ENCODE results near the gene AVEN.

The AVEN gene

GRCh38 chr15:33848011-33848410, 191.0 kb downstream of the AVEN start:
- Histone ChIP-seq H3F3A (ENCODE audit: control insufficient read depth, insufficient read depth) (no peaks in the 10 kb centered on the region), H3K9me3 (ENCODE audit: control insufficient read depth, insufficient read depth, low read length) (no peaks in the 10 kb centered on the region), H3K36me3 (ENCODE audit: control insufficient read depth, low read length) (no peaks in the 10 kb centered on the region), H4K20me1 (ENCODE audit: control insufficient read depth, insufficient read depth, low read depth, low read length) (no peaks in the 10 kb centered on the region), H3K4me1 (ENCODE audit: control insufficient read depth, low read length) (no peaks in the 10 kb centered on the region), H3K79me2 (ENCODE audit: control insufficient read depth, low read length) (no peaks in the 10 kb centered on the region), H3K4me3 (ENCODE audit: low read length) (no peak overlapping the region), H3K9me2 (replicated peaks; ENCODE audit: control insufficient read depth, low read length) (no peaks in the 10 kb centered on the region), H3K4me2 (ENCODE audit: low read length) (no peak overlapping the region), H3K27me3 (ENCODE audit: control insufficient read depth, low read length) (no peaks in the 10 kb centered on the region), H3K27ac (ENCODE audit: low read depth, low read length) (no peak overlapping the region)
- TF ChIP-seq CTCF (IDR thresholded peaks at IDR 0.05; ENCODE audit: low read depth, low read length, poor library complexity, severe bottlenecking) (no peak), EZH2phosphoT487 (IDR thresholded peaks at IDR 0.05; ENCODE audit: borderline replicate concordance, low read length) (no peak)

GRCh38 chr15:33846862-33847261, 192.1 kb downstream of the AVEN start:
- H3K4me1 ChIP-seq (ENCODE audit: control insufficient read depth, low read length), result no peaks in the 10 kb centered on the region
- TF ChIP-seq CTCF (IDR thresholded peaks at IDR 0.05; ENCODE audit: low read depth, low read length, poor library complexity, severe bottlenecking) (no peak), EZH2phosphoT487 (IDR thresholded peaks at IDR 0.05; ENCODE audit: borderline replicate concordance, low read length) (no peak)
- no peaks in the 10 kb centered on the region for H3K79me2 ChIP-seq (ENCODE audit: control insufficient read depth, low read length)
- H3K4me3 ChIP-seq (ENCODE audit: low read length), result no peak overlapping the region
- no peaks in the 10 kb centered on the region for H3K9me3 ChIP-seq (ENCODE audit: control insufficient read depth, insufficient read depth, low read length)
- no peaks in the 10 kb centered on the region for H4K20me1 ChIP-seq (ENCODE audit: control insufficient read depth, insufficient read depth, low read depth, low read length)
- H3K27ac ChIP-seq (ENCODE audit: low read depth, low read length), result no peak overlapping the region
- H3K36me3 ChIP-seq (ENCODE audit: control insufficient read depth, low read length), result no peaks in the 10 kb centered on the region
- no peaks in the 10 kb centered on the region for H3K9me2 ChIP-seq (replicated peaks; ENCODE audit: control insufficient read depth, low read length)
- no peak overlapping the region for H3K4me2 ChIP-seq (ENCODE audit: low read length)
- H3K27me3 ChIP-seq (ENCODE audit: control insufficient read depth, low read length), result no peaks in the 10 kb centered on the region
- no peaks in the 10 kb centered on the region for H3F3A ChIP-seq (ENCODE audit: control insufficient read depth, insufficient read depth)

- TF ChIP-seq EZH2phosphoT487 (IDR thresholded peaks at IDR 0.05; ENCODE audit: borderline replicate concordance, low read length) (no peak), CTCF (IDR thresholded peaks at IDR 0.05; ENCODE audit: low read depth, low read length, poor library complexity, severe bottlenecking) (no peak)
- Histone ChIP-seq H3K27me3 (ENCODE audit: control insufficient read depth, low read length) (no peaks in the 10 kb centered on the region), H3K4me1 (ENCODE audit: control insufficient read depth, low read length) (no peaks in the 10 kb centered on the region), H4K20me1 (ENCODE audit: control insufficient read depth, insufficient read depth, low read depth, low read length) (no peaks in the 10 kb centered on the region), H3K9me3 (ENCODE audit: control insufficient read depth, insufficient read depth, low read length) (no peaks in the 10 kb centered on the region), H3K9me2 (replicated peaks; ENCODE audit: control insufficient read depth, low read length) (no peaks in the 10 kb centered on the region), H3F3A (ENCODE audit: control insufficient read depth, insufficient read depth) (no peaks in the 10 kb centered on the region), H3K4me3 (ENCODE audit: low read length) (no peak overlapping the region), H3K36me3 (ENCODE audit: control insufficient read depth, low read length) (no peaks in the 10 kb centered on the region), H3K4me2 (ENCODE audit: low read length) (no peak overlapping the region), H3K79me2 (ENCODE audit: control insufficient read depth, low read length) (no peaks in the 10 kb centered on the region), H3K27ac (ENCODE audit: low read depth, low read length) (no peak overlapping the region)
These were observed 192.9 kb downstream of the AVEN start for GRCh38 chr15:33846142-33846541.

- no peaks in the 10 kb centered on the region for H3K9me3 ChIP-seq (ENCODE audit: control insufficient read depth, insufficient read depth, low read length)
- H3K27ac ChIP-seq (ENCODE audit: low read depth, low read length), result no peak overlapping the region
- H3K4me1 ChIP-seq (ENCODE audit: control insufficient read depth, low read length), result no peaks in the 10 kb centered on the region
- H3K27me3 ChIP-seq (ENCODE audit: control insufficient read depth, low read length), result no peaks in the 10 kb centered on the region
- no peak overlapping the region for H3K4me2 ChIP-seq (ENCODE audit: low read length)
- no peaks in the 10 kb centered on the region for H4K20me1 ChIP-seq (ENCODE audit: control insufficient read depth, insufficient read depth, low read depth, low read length)
- no peaks in the 10 kb centered on the region for H3K36me3 ChIP-seq (ENCODE audit: control insufficient read depth, low read length)
- no peak overlapping the region for H3K4me3 ChIP-seq (ENCODE audit: low read length)
- no peak for TF ChIP-seq EZH2phosphoT487 (IDR thresholded peaks at IDR 0.05; ENCODE audit: borderline replicate concordance, low read length)
- no peak for TF ChIP-seq CTCF (IDR thresholded peaks at IDR 0.05; ENCODE audit: low read depth, low read length, poor library complexity, severe bottlenecking)
- no peaks in the 10 kb centered on the region for H3K79me2 ChIP-seq (ENCODE audit: control insufficient read depth, low read length)
- no peaks in the 10 kb centered on the region for H3K9me2 ChIP-seq (replicated peaks; ENCODE audit: control insufficient read depth, low read length)
- no peaks in the 10 kb centered on the region for H3F3A ChIP-seq (ENCODE audit: control insufficient read depth, insufficient read depth)
These were observed 194.4 kb downstream of the AVEN start for GRCh38 chr15:33844597-33844996.
